GM12874 (cell line): ENCODE measurements around the gene SERP2.

Experiments used
- TF ChIP-seq, protein P1 (sequence below): IDR thresholded peaks from 2 replicates; pipeline ENCODE4 v1.5.1; 2011; ENCODE audit warnings: low read depth, mild to moderate bottlenecking, control low read depth, low read length, moderate library complexity; ENCODE audit not compliant: insufficient read depth

SERP2 gene

DNA sequence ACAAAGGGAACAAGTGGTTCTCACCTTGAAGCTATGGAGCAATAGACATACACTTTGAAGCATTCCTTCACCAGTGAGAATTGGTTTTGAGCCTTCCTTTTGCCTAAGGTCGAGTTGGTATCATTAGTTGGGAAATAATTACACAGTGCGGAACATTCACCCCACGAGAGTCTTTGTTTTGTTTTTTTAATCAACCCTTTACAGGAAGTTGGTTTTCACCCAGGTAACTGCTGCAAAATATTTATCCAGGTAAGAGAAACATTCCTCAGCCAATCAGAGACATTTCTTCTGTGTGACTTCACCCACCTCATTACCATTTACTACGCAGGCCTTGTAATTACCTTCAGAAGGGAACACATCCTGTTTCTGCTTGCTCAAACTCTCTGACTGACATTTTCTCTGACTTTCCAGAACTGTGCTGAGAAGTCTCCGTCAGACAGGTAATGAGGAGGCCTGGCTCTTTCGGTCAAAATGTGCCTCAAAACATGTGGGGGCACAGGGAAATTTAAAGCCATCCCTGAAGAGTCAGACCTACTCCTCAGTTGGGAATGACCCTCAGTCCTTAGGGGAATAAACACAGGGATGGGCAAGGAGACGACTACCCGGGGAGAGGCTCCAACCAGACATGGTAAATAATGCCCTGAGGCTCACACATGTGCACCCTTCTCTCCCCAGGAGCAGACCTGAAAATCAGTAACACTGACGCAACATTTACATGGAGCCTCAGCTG lies 22.7 kb upstream of the SERP2 start:
- TF ChIP-seq, protein P1, sequence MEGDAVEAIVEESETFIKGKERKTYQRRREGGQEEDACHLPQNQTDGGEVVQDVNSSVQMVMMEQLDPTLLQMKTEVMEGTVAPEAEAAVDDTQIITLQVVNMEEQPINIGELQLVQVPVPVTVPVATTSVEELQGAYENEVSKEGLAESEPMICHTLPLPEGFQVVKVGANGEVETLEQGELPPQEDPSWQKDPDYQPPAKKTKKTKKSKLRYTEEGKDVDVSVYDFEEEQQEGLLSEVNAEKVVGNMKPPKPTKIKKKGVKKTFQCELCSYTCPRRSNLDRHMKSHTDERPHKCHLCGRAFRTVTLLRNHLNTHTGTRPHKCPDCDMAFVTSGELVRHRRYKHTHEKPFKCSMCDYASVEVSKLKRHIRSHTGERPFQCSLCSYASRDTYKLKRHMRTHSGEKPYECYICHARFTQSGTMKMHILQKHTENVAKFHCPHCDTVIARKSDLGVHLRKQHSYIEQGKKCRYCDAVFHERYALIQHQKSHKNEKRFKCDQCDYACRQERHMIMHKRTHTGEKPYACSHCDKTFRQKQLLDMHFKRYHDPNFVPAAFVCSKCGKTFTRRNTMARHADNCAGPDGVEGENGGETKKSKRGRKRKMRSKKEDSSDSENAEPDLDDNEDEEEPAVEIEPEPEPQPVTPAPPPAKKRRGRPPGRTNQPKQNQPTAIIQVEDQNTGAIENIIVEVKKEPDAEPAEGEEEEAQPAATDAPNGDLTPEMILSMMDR: no peak

DNA sequence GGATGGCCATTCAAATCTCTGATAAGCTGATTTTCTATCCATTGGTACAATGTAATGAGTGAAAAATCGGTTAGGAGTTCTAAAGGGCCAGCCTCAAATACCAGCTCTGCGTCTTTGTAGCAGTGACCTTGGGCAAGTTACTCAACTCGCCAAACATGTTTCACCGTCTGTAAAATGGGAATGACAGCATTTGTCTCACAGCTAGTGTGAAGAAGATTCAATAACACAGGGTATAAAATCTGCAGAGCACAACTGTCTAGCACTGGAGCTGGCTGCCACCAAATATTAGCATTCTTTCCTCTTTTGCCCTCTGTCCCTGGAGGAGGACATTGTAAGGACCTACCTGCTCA lies 22.1 kb upstream of the SERP2 start:
- TF ChIP-seq, protein P1: no peak

DNA sequence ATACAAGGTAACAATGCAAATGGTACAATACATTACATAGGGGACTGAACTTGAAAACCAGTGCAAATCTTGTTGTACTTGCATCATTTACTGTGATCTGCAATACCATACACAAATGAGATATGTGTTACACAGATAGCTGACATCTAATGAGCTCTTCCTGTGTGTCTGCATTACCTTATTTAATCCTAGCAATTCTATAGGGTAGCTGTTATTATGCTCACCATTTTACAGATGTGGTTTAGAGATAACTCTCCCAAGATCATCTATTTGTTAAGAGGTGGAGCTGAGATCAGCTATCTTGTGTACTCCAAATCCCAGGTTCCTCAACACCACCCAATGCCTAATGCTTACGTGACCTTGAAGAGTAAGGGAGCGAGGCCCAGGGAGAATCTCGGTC lies 21.4 kb upstream of the SERP2 start:
- TF ChIP-seq, protein P1: no peak

DNA sequence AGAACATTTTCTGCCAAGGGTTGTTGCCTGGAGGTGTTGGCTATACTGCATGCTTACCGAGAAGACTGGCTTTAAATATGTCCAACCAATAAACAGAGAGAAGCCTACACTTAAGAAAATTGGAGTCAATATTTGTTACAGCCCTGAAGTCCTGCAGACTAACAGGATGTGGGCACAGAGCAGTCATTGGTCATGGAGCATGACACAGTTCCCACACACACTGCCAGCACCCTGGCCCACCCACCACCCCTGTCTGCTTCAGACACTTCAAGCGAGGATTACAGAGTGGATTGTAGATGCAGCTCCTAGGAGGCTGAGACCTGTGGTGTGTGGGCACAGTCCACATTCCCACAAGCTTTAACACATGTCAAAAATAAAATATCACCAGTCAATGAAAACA lies 21.0 kb upstream of the SERP2 start:
- TF ChIP-seq, protein P1: no peak

DNA sequence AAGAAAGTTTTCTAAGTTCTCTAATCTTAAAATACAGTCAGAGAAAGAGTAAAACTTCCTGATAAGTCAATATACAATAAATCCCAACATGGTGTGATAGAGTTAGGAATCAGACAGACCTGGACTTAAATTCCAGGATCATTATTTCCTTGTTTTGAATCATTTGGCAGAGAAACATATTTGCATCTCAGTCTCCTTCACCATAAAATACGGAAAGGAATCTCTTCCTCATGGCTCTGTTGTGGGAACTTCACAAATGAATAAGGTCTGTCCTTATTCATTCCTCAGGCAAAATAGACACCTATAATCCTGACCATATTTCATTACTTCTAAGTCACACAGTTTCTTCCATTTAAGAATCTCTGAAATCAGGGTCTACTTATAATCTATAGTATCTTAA lies 19.3 kb upstream of the SERP2 start:
- TF ChIP-seq, protein P1: no peak

DNA sequence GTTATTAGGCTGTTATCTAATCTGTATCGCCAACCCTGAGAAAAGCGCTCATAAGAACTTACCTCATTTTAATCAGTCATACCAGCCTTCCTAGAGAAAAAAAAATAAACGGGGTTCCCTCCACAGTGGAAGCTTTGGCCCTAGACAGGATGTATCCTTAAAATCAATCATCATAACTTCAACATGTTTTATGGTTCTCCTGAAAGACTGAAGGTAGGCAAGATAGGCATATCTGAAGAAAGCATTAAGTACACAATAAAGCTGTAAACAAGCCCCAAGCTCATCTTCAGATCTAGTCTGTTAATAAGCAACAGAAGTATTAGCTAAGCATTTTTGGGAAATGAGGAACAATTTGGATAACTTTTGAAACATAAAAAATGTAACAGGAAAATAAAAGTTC lies 18.7 kb upstream of the SERP2 start:
- TF ChIP-seq, protein P1: no peak

DNA sequence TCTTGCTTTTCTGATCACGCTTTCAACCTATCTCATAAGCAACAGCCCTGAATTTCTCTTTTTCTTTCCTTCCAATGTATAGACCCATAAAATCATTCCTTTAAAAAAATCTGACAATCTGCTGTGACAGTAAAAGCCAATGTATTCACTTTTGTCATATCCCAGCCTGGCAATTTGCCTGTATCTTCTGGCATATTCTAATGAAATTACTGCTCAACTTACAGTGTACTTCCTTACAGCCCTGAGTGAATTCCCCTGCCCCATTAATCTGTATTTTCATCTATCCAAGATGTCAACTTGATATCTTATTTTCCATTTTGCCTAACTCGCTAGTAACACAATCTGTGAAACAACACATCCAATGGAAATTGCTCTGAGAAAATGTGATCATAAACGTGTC lies 18.0 kb upstream of the SERP2 start:
- TF ChIP-seq, protein P1: no peak
